Skin epidermis (tissue), 12 donors: Measurements from ENCODE around the gene PHETA1.
"Not testable (repeated sequence)": the region's sequence is repeated elsewhere in the genome, so short reads cannot be mapped to it uniquely, and the experiment has no call there.

Experiments used
- H3K27ac ChIP-seq, 21 experiments: fragments of 200-600 bp; sonication (generic) in 11 of 21; one replicate each; pipeline ENCODE4 v1.5.0; 2020; ENCODE audit warnings: mild to moderate bottlenecking in 3 of 21, inconsistent platforms in 2 of 21, moderate library complexity in 2 of 21
- H3K4me3 ChIP-seq, 7 experiments: fragments of 200-600 bp; sonication (generic) in 2 of 7; one replicate each; pipeline ENCODE4 v1.5.0; 2020; ENCODE audit warnings: inconsistent platforms in 2 of 7, mild to moderate bottlenecking in 2 of 7, moderate library complexity in 1 of 7

Gene PHETA1

DNA sequence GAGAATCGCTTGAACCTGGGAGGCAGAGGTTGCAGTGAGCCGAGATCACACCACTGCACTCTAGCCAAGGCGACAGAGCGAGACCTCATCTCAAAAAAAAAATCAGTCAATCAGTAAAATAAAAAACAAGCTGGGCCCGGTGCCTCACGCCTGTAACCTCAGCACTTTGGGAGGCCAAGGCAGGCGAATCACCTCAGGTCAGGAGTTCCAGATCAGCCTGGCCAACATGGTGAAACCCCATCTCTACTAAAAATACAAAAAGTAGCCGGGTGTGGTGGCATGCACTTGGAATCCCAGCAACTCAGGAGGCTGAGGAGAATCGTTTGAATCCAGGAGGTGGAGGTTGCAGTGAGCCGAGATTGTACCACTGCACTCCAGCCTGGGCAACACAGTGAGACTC lies 33.6 kb downstream of the PHETA1 start:
- H3K4me3 ChIP-seq, H3K27ac ChIP-seq: not testable (repeated sequence)

DNA sequence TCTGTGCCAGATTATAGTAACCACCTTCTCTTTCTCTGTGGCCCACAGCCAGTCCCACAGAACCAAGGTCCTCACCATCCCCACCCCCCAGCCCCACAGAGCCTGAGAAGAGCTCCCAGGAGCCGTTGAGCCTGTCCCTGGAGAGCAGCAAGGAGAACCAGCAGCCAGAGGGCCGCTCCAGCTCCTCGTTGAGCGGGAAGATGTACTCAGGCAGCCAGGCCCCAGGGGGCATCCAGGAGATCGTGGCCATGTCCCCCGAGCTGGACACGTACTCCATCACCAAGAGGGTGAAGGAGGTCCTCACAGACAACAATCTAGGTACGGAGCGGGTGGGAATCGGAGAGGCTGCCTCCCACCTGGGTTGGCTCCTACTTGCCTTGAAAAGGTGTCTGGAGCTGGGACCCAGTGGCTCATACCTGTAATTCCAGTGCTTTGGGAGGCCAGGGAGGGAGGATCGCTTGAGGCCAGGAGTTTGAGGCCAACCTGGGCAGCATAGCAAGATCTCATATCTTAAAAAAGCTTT lies 34.4 kb downstream of the PHETA1 start:
- Histone ChIP-seq H3K27ac (no peak overlapping the region), H3K4me3 (no peak overlapping the region)

DNA sequence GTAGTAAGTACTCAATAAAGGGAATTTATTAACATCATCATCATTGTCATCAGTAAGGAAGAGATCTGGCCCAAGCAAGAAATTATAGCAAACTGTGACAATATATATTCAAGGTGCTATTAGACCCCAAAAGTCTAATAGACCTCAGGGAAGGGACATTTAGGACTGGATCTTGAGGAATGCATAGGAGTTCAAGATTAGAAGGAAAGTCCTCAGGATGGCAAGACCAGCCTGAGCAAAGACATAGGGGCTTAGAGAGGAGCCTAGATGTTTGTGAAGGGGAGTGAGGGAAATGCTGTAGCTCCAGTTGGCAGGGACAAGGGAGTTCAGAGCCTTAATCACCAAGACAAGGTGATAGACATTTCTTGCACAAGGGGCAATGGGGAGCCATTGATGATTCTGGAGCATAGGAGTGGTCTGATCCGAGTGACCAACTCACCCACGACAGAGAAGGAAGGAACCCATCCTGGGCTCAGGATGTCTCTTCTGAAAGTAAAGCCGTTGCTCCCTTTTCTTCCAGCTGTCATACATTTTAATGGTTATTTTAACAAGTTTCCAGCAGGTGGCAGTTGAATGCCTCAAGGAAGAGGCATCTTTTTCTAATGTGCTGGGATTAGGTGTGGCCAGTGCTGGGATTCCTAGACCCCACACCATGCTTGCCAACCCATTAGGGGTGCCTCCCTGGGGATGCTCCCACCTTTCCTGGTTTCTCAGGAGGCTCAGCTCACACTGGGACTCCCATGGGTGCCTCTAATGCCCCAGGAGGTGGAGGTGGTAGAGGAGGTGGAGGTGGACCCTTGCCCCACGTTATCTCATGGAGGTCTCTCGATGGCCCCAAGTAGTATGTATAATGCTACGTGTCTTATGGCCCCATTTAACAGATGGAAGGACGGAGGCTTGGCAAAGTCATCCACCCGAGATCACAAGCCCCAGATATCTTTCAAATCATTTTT lies 37.8 kb downstream of the PHETA1 start:
- H3K4me3 ChIP-seq = no peak overlapping the region
- H3K27ac ChIP-seq = no peak overlapping the region

DNA sequence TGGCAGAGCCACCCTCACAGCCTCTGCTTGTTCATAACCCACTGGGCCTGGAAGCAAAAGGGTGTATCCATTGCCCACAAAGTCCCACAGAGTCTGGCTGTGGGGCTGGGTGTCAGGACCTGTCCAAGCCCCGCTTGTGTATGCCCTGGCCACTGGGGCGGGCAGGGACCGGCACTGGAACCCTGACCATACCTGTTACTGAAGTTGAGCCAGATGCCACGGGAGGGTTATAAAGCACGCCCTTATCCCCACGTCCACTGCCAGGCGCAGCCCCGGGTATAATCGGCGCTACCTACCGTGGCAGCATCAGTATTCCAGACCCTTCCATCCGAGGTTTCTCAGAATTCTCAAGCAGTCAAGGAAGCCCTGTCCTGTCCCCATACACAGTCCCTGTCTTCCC lies 40.8 kb downstream of the PHETA1 start:
- Histone ChIP-seq H3K4me3 (no peak overlapping the region), H3K27ac (no peak overlapping the region)

DNA sequence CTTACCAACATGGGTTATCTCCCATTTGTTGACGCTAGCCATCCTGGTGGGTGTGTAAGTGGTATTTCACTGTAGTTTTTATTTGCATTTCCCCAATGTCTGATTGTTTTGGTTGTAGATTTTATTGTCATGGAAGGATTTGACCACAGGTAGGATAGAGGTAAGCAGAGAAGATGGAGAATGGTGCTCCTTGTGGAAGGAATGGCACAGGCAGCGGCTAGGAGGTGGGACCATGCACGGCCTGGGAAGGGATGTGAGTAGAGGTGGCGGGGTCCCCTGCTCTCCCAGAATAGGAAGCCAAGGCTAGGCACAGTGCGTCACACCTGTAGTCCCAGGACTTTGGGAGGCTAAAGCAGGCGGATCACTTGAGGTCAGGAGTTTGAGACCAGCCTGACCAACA lies 41.4 kb downstream of the PHETA1 start:
- Histone ChIP-seq H3K4me3 (no peak overlapping the region), H3K27ac (no peak overlapping the region)

DNA sequence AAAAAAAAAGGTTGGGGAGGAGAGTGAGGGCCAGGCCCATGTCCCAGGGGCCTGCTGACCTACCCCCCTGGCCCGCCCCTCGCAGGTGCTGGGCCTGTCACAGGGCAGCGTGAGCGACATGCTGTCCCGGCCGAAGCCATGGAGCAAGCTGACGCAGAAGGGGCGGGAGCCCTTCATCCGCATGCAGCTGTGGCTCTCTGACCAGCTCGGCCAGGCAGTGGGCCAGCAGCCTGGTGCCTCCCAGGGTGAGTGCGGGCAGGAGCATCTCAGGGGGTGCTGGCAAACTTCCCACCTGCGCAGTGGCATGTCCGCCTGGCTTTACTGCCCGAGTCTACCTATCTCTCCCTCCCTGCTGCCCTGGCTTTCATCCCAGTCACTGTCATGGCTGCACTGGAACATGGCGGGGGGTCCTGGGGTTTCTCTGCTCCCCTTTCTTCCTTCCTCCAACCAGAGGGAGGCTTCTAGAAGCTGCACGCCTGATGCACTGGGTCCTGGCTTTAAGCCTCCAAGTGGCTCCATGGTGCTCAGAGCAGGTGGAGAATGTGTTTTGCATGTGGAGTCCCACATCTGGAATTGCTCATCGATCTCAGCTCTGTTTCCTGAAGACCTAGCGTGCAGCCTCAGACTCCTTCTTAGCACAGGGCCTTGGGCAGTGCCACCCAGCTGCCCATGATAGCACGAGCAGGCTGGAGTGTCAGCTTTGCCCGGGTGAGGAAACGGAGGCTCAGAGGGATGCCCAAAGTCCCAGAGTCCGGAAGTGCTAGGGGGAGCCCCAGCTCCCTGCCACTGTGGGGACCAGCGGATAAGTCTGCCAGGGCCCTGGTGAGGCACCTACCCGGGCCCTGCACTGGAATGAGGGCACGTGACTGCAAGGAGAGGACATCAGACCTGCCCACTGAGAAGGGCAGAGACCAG lies 46.3 kb downstream of the PHETA1 start:
- Histone ChIP-seq H3K4me3 (no peak overlapping the region), H3K27ac (no peak overlapping the region)

DNA sequence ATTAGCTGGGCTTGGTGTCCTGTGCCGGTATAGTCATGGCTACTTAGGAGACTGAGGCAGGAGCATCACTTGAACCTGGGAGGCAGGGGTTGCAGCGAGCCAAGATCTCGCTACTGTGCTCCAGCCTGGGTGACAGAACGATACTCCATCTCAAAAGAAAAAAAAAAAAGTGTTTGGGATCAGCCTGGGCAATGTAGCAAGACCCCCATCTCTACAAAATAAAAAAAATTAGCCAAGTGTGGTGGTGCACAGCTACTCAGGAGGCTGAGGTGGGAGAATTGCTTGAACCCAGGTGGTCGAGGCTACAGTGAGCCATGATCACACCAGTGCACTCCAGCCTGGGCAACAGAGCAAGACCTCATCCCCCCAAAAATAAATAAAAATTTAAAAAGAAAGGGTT lies 47.6 kb downstream of the PHETA1 start:
- Histone ChIP-seq H3K4me3 (no peak overlapping the region), H3K27ac (no peak overlapping the region)

DNA sequence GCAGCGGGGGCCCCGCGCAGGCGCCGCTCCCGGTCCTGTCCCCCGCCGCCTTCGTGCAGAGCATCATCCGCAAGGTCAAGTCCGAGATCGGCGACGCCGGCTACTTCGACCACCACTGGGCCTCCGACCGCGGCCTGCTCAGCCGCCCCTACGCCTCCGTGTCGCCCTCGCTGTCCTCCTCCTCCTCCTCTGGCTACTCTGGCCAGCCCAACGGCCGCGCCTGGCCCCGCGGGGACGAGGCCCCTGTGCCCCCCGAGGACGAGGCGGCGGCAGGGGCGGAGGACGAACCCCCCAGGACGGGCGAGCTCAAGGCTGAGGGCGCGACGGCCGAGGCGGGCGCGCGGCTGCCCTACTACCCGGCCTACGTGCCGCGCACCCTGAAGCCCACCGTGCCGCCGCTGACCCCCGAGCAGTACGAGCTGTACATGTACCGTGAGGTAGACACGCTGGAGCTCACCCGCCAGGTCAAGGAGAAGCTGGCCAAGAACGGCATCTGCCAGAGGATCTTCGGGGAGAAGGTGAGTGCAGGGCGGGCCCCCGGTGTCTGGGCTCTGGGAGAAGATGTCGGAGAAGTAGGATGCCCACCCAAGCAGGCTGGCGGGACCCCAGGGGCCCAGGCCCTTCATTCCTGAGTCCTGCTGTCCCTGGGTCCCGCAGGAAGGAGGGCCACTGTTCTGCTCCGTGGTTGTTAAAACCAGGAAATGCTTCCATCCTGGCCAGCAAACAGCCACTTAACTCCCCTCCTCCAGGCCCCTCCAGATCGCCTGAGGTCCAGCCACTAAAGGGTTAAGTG lies 48.4 kb downstream of the PHETA1 start:
- Histone ChIP-seq H3K4me3 (no peak overlapping the region), H3K27ac (no peak overlapping the region)

DNA sequence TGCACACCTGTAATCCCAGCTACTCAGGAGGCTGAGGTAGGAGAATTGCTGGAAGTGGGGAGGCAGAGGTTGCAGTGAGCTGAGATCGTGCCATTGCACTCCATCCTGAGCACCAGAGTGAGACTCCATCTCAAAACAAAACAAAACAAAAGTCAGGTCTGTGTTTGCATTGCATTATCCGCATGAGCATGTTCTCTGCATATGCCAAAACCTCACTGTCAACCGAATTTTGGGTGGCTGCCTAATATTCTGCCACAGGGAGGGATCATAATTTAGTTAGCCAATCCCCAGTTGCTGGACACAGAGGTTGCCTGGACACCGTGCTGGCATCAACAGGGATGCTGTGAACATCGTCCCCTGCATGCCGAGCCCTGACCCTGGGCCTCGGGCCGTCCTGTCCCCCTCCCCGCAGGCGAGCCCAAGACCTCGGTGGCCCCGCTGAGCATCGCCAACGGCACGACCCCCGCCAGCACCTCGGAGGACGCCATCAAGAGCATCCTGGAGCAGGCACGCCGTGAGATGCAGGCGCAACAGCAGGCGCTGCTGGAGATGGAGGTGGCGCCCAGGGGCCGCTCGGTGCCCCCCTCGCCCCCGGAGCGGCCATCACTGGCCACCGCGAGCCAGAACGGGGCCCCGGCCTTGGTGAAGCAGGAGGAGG lies 49.2 kb downstream of the PHETA1 start:
- no peak overlapping the region for H3K27ac ChIP-seq
- no peak overlapping the region for H3K4me3 ChIP-seq

DNA sequence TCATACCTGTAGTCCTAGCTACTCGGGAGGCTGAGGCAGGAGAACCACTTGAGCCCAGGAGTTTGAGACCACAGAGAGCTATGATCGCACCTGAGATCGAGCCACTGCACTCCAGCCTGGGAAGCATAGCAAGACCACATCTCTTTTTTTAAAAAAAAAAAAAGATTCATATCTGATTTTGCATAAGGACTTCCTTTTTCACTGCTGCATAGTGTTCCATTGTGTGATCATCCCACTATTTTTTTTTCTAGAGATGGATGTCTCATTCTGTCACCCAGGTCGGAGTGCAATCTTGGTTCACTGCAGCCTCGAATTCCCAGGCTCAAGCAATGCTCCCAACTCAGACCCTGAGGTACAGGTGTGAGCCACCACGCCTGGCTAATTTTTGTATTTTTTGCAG lies 50.4 kb downstream of the PHETA1 start:
- Histone ChIP-seq H3K4me3 (no peak overlapping the region), H3K27ac (peak overlapping the region in 1 of 21 experiments; percentile 22)

DNA sequence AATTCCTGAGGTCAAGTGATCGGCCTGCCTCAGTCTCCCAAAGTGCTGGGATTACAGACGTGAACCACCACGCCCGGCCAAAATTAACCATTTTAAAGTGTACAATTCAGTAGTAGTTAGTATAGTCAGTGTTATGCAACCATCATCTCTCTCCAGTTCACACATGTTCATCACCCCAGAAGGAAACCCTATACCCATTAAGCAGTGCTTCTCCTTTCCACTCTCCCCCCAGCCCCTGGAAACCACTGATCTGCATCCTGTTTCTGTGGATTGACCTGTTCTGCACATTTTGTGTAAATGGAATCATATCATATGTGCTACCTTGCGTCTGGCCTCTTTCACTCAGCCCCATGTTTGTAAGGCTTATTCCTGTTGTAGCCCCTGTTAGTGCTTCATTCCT lies 52.2 kb downstream of the PHETA1 start:
- Histone ChIP-seq H3K27ac (no peak overlapping the region), H3K4me3 (no peak overlapping the region)

DNA sequence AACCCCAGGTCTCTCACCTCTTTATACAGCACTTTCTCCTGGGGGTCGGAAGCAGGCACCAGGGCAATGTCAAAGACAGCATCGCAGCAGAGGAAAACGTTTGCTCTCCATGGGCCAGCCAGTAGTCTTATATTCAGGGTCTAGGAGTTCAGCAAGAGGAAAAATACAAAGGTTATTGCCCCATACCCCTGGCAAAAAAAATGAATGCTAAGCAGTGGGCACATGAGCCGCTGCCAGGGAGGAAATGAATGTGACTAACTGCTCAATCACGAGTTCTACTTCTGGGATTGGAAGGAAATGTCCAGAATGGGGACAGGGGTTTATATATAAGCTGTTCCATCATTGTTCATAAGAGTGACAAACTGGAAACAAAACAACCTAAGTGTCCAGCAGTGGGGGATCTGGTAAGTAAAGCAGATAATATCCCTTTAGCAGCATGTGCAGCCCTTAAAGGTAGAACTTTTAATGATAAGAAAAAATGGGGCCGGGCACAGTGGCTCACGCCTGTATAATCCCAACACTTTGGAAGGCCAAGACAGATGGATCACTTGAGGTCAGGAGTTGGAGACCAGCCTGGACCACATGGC lies 53.8 kb downstream of the PHETA1 start:
- H3K4me3 ChIP-seq = no peak overlapping the region
- peak overlapping the region in 1 of 21 experiments; percentile 40 for H3K27ac ChIP-seq

DNA sequence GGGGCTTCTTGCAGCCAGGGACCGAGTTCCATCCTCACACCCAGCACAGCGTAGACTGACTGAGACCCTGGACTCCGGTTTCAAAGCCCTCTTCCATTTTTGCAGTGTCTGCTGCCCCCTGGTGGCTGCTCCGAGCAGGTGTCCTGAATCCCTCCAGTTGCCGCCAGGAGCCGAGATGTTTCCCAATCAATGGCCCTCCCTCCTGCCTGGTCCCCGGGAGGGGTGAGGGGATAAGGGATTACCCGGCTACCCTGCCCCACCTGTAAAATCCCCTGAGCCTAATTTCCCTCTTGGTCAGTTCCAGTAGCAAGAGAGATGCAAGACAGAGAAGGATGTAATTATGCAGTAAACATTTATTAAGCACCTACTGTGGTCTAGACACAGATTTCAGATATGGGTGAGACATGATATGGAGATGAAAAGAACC lies 55.0 kb downstream of the PHETA1 start:
- H3K27ac ChIP-seq = no peak overlapping the region
- H3K4me3 ChIP-seq = no peak overlapping the region

DNA sequence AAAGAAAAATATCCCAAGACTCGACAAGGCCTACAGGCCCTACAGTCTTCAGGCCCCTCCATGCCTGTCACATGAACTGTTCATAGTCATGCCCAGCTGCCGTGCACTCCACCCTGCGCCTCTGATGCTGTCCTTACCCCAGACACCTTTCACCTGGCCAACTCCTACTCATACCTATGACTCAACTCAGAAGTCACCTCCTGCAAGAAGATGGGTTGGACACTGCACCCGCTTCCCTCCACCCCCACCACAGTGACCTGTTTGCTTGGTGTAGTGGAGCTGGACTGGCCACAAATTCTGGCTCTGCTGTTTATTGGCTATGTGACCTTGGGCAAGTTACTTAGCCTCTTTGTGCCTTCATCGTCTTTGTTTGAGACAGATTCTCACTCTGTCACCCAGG lies 56.2 kb downstream of the PHETA1 start:
- Histone ChIP-seq H3K27ac (no peak overlapping the region), H3K4me3 (no peak overlapping the region)

DNA sequence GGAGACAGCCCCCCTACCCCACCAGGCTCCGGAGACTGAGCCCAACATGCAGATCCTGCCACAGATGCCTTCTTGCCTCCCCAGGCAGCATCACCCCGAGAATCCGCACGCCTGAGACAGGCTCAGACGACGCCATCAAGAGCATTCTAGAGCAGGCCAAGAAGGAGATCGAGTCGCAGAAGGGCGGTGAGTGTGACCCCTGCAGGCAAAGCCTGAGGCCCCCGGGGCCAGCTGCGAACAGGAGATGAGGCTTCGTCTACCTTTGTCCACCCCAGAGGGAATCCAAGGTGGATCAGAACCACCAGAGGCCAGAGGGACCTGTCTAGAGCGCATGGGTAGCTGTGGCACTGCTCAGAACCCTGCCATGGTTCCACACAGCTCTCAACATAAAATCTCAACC lies 56.9 kb downstream of the PHETA1 start:
- H3K27ac ChIP-seq = no peak overlapping the region

DNA sequence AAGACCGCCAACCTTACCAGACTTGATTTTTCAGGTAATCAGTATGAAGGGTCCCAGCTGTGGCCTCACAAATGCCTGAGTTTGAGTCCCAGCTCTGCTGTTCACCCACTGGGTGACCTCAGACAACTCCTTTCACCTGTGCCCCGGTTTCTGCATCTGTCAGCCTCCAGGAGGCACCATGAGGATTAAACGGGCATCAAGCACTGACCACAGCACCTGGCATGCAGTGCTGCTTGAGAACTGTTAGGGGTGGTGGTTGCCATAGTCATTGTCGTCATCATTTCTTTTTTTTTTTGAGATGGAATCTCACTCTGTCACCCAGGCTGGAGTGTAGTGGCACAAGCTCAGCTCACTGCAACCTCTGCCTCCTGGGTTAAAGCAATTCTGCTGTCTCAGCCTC lies 57.9 kb downstream of the PHETA1 start:
- no peak overlapping the region for H3K27ac ChIP-seq

More for the DNA sequence above, 56.9 kb downstream of the PHETA1 start:
- H3K4me3 ChIP-seq = no peak overlapping the region

More for the DNA sequence above, 57.9 kb downstream of the PHETA1 start:
- no peak overlapping the region for H3K4me3 ChIP-seq
